Uterus (tissue), 4 donors: ENCODE results near the gene GHR. TPM values are rescaled to one million over a fixed set of nuclear protein-coding genes. Genes with fewer than 3 reads are reported as not detected.
A peak's percentile ranks its signal among the peaks of the same experiment; 100 is the strongest.

ENCODE experiments used
- DNase-seq, 2 donors: peaks; one replicate each; pipeline ENCODE4 v3.0.0-alpha.2; 2019 to 2020
- H3K27ac ChIP-seq, 2 donors: fragments of 200-600 bp; sonication (generic); 1 replicate in 1 of 2; 2 replicates in 1 of 2; pipeline ENCODE4 v1.5.1; 2016 to 2018
- H3K27me3 ChIP-seq, 2 donors: fragments of 200-600 bp; sonication (generic); one replicate each; pipeline ENCODE4 v1.5.1; 2018 to 2019; ENCODE audit warnings: control low read depth in 1 of 2
- H3K36me3 ChIP-seq, 2 donors: fragments of 200-600 bp; sonication (generic); one replicate each; pipeline ENCODE4 v1.5.1; 2019; ENCODE audit warnings: control low read depth in 1 of 2
- H3K4me1 ChIP-seq, 2 donors: fragments of 200-600 bp; sonication (generic); one replicate each; pipeline ENCODE4 v1.5.1; 2018 to 2019; ENCODE audit warnings: control low read depth in 1 of 2
- H3K4me3 ChIP-seq, 2 donors: fragments of 200-600 bp; sonication (generic); 1 replicate in 1 of 2; 2 replicates in 1 of 2; pipeline ENCODE4 v1.5.1; 2018 to 2019; ENCODE audit warnings: mild to moderate bottlenecking in 1 of 2
- H3K9me3 ChIP-seq, 2 donors: fragments of 200-600 bp; sonication (generic); one replicate each; pipeline ENCODE4 v1.5.1; 2019; ENCODE audit warnings: control low read depth in 1 of 2
- POLR2A ChIP-seq, 2 donors: fragments of 450-650 bp; IDR thresholded peaks; one replicate each; pipeline ENCODE4 v1.6.1; 2016; ENCODE audit warnings: antibody characterized with exemption in 2 of 2, mild to moderate bottlenecking in 1 of 2, moderate library complexity in 1 of 2
- intact Hi-C: fragments of 100-400 bp; cut with DNase I; formaldehyde crosslinking; loops from one replicate; pipeline ENCODE4 v1.15.1; 2023; ENCODE audit warnings: low total_unique reads
- total RNA-seq, 4 donors: library from RNA; depleted of rRNA in 3 of 4; stranded (reverse); fragments of >200 nt in 3 of 4; gene quantifications; one replicate each; pipeline versions ENCODE4 v1.1.0 to v1.2.4, GENCODE V29; 2014 to 2023
- TF ChIP-seq, protein P1 (sequence below), 4 experiments: fragments of 200-600 bp in 2 of 4; fragments of 450-650 bp in 2 of 4; sonication (generic) in 2 of 4; IDR thresholded peaks; one replicate each; pipeline ENCODE4 v1.5.1; 2016 to 2019; ENCODE audit warnings: antibody characterized with exemption in 4 of 4, mild to moderate bottlenecking in 2 of 4, moderate library complexity in 1 of 4
- donor health status: DM: yes; HTN: yes; CAD: no.

GHR gene
- total RNA-seq, 4 donors from 2014 or later: 1.8 to 19.7 (median 5.6) TPM

DNA sequence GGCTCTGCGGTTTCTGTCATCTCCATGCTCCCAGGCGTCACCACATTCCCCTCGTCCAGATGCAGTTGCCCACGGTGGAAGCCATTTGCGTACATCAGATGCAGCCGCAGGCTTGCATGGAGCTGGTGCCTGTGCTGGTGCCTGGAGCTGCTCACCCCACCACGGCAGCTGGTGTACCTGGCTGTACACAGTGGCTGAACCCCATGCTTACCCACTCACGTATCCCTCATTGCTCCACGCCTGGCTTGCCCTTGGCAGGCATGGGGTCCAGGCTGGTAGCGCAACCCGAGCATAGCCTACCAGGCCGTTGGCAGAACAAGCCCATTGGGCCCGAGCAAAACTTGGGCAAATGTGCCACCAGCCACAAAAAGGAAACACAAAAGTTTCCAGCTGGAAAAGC lies 159.5 kb downstream of the GHR start:
- Histone ChIP-seq H3K4me3 (no peak overlapping the region), H3K27me3 (no peaks in the 10 kb centered on the region), H3K4me1 (no peaks in the 10 kb centered on the region), H3K9me3 (no peaks in the 10 kb centered on the region), H3K36me3 (no peaks in the 10 kb centered on the region), H3K27ac (no peak overlapping the region)
- DNase-seq: no peak
- intact Hi-C loops: no loop called here
- TF ChIP-seq POLR2A (IDR thresholded peaks at IDR 0.05): no peak
- TF ChIP-seq, protein P1, sequence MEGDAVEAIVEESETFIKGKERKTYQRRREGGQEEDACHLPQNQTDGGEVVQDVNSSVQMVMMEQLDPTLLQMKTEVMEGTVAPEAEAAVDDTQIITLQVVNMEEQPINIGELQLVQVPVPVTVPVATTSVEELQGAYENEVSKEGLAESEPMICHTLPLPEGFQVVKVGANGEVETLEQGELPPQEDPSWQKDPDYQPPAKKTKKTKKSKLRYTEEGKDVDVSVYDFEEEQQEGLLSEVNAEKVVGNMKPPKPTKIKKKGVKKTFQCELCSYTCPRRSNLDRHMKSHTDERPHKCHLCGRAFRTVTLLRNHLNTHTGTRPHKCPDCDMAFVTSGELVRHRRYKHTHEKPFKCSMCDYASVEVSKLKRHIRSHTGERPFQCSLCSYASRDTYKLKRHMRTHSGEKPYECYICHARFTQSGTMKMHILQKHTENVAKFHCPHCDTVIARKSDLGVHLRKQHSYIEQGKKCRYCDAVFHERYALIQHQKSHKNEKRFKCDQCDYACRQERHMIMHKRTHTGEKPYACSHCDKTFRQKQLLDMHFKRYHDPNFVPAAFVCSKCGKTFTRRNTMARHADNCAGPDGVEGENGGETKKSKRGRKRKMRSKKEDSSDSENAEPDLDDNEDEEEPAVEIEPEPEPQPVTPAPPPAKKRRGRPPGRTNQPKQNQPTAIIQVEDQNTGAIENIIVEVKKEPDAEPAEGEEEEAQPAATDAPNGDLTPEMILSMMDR (IDR thresholded peaks at IDR 0.05): no peak

DNA sequence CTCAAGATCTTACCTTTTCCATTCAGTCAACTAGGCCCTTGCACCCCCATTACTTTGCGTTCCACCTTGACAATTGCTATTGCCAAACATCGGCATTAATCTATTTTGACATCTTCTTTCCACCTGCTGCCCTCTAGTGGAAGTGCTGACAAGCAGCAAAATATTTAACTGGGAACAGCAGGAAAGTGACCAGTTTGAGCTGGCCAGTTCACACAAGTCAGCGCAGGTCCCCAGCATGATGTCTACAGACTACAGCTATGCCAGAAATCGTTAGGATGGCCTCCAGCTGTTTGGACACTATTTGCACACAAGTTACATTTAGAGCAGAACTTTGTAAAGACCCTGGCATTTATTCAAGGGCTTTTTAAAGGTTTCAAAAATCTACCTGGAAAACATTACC lies 160.1 kb downstream of the GHR start:
- no peaks in the 10 kb centered on the region for H3K27me3 ChIP-seq
- peak; percentile 36 to 45 for DNase-seq
- no peak overlapping the region for H3K4me3 ChIP-seq
- no peaks in the 10 kb centered on the region for H3K4me1 ChIP-seq
- intact Hi-C loops: no loop called here
- no peaks in the 10 kb centered on the region for H3K9me3 ChIP-seq
- no peaks in the 10 kb centered on the region for H3K36me3 ChIP-seq
- no peak overlapping the region for H3K27ac ChIP-seq
- no peak for TF ChIP-seq POLR2A (IDR thresholded peaks at IDR 0.05)
- TF ChIP-seq, protein P1 (IDR thresholded peaks at IDR 0.05): peak; percentile 59 to 66 (median 65)

DNA sequence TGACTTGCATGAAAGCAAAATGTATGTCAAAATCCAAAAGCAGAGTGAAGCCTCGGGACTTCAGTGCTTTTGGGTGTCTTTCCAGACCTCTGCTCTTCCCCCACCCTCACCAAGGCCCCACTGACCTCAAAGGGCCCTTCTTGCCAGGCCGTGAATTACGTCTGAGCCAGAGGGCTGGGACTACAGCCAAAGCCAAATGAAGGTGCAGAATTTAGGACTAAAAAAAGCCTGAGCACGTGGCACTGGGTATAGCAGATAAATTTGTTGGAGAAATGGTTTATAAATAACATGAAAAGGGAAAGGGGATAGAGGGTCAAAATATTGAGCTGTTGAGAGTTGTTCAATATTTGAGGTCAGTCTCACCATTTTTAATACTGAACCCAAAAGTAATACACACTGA lies 163.4 kb downstream of the GHR start:
- H3K9me3 ChIP-seq: no peaks in the 10 kb centered on the region
- no peaks in the 10 kb centered on the region for H3K36me3 ChIP-seq
- no peak overlapping the region for H3K4me3 ChIP-seq
- H3K4me1 ChIP-seq: no peaks in the 10 kb centered on the region
- DNase-seq: peak; percentile 22 to 40
- H3K27me3 ChIP-seq: no peaks in the 10 kb centered on the region
- peak overlapping the region; percentile 42 to 65 for H3K27ac ChIP-seq
- TF ChIP-seq, protein P1 (IDR thresholded peaks at IDR 0.05): no peak
- TF ChIP-seq POLR2A (IDR thresholded peaks at IDR 0.05): no peak
- intact Hi-C loops: no loop called here

DNA sequence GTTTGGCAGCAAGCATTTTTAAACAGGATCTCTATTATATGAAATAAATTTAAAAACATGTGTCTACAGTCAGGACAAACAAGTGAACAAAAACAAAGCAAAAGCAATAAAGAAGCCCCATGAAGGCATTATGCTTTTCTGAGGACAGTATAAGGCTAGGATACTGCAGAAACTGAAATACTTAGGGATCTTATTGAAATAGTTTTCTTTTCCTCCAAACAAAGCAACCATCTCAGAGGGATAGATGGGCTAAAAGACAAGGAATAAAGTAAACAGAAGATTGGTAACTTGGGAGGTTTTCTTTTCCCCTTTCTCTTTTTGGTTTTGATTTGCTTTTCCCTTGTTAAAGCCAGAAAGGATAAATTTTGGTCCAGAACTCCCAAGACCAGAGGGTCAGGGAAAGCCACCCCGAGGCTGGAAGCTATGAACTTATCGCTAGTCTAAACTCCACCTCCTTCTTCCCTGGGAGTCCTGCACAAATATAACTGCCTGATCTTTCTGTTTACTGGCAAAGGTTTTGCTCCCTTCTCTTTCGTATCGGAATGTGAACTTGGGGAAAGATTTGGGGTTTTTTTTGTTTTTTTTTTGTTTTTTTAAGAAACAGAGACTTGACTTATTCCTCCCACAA lies 164.0 kb downstream of the GHR start:
- TF ChIP-seq, protein P1 (IDR thresholded peaks at IDR 0.05): no peak
- no peak for TF ChIP-seq POLR2A (IDR thresholded peaks at IDR 0.05)
- H3K4me1 ChIP-seq: no peaks in the 10 kb centered on the region
- no peak for DNase-seq
- intact Hi-C loops: no loop called here
- peak overlapping the region; percentile 42 to 65 for H3K27ac ChIP-seq
- H3K36me3 ChIP-seq: no peaks in the 10 kb centered on the region
- H3K4me3 ChIP-seq: peak overlapping the region in 1 of 2 donors; percentile 11
- H3K9me3 ChIP-seq: no peaks in the 10 kb centered on the region
- no peaks in the 10 kb centered on the region for H3K27me3 ChIP-seq

DNA sequence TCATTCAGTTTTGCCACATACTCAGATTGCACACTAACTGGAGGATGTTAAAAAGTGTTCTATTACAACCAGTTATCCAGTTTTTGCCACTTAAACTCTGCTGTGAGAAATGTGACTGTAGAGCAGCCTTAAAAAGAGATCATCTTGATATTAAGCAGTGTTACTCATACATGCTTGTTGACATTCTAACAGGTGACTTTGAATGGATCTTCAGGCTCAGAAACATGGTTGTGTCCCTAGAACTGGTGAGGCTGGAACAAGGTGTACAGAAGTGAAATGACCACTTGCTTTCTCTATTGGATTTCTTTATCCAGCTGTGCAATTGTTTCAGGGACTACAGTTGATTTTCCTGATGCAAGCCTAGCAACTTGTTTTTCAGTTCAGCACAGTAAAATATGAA lies 167.3 kb downstream of the GHR start:
- Histone ChIP-seq H3K27me3 (no peaks in the 10 kb centered on the region), H3K27ac (no peak overlapping the region), H3K4me1 (no peaks in the 10 kb centered on the region), H3K36me3 (no peaks in the 10 kb centered on the region), H3K4me3 (no peak overlapping the region), H3K9me3 (no peaks in the 10 kb centered on the region)
- TF ChIP-seq POLR2A (IDR thresholded peaks at IDR 0.05): no peak
- TF ChIP-seq, protein P1 (IDR thresholded peaks at IDR 0.05): no peak
- no peak for DNase-seq
- intact Hi-C loops: no loop called here
